Colonic mucosa (tissue), 4 donors: ENCODE measurements around the gene USH1C. TPM values are rescaled to one million over a fixed set of nuclear protein-coding genes. Genes with fewer than 3 reads are reported as not detected.

Experiments used
- DNase-seq: peaks from one replicate; pipeline ENCODE4 v3.0.0-alpha.2; 2020
- H3K27ac ChIP-seq: fragments of 200-600 bp; one replicate; pipeline ENCODE4 v1.8.0; 2021
- H3K27me3 ChIP-seq: fragments of 200-600 bp; one replicate; pipeline ENCODE4 v1.8.0; 2021
- H3K36me3 ChIP-seq: fragments of 200-600 bp; one replicate; pipeline ENCODE4 v1.8.0; 2021
- H3K4me1 ChIP-seq: fragments of 200-600 bp; one replicate; pipeline ENCODE4 v1.8.0; 2021; ENCODE audit warnings: mild to moderate bottlenecking
- H3K4me3 ChIP-seq: fragments of 200-600 bp; one replicate; pipeline ENCODE4 v1.8.0; 2021
- H3K9ac ChIP-seq, 2 donors: one replicate each; pipeline ENCODE4 v1.7.0; 2013; ENCODE audit warnings: control low read depth in 2 of 2, low read depth in 2 of 2, low read length in 2 of 2
- H3K9me3 ChIP-seq: fragments of 200-600 bp; one replicate; pipeline ENCODE4 v1.8.0; 2021
- intact Hi-C: fragments of 100-400 bp; cut with DNase I; formaldehyde crosslinking; loops from one replicate; pipeline ENCODE4 v1.14.1; 2022
- total RNA-seq, 2 donors: library from RNA; stranded (reverse); fragmentation: NEBNext Ultra II Directional in 1 of 2; extraction: Animal tissue kit (Norgen Biotek cat#: 25700) in 1 of 2; gene quantifications; one replicate each; pipeline ENCODE4 v1.2.1, GENCODE V29; 2021
- TF ChIP-seq, protein P1 (sequence below): fragments of 200-600 bp; IDR thresholded peaks from one replicate; pipeline ENCODE4 v1.8.0; 2022; ENCODE audit warnings: antibody characterized with exemption, mild to moderate bottlenecking
- donor health status: healthy.
- donor health status: DM: no; HTN: no; CAD: no.
- donor health status: DM: no; HTN: no; CAD: no.

The USH1C gene
- total RNA-seq, 2 donors from 2014 or later: 143 to 161 TPM

DNA sequence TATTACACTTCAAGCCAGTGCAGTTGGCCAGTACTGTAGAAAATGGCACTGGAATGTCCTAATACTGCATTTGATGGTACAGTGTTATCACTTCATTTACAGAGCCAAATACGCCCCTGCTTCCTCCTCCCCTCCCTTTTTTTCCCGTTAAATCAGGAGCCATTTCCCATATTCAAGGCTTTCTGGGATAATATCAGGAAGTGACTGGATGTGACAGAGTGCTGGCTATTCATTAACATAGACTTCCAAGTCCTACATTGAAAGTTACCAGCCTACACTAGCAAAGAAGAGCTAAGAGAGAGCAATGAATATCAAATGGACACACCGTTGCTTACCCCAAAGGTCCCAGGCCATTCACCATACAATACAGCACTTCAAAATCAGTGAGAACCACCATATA is 35.4 kb downstream of the USH1C start:
- intact Hi-C loops: loop anchor here (10.0 kb wide), 1 partner anchor 274 kb away; no protein-coding TSS in a partner anchor
- DNase-seq: no peak
- H3K27me3 ChIP-seq: no peaks in the 10 kb centered on the region
- no peak overlapping the region for H3K27ac ChIP-seq
- H3K9me3 ChIP-seq: no peaks in the 10 kb centered on the region
- H3K4me1 ChIP-seq: no peaks in the 10 kb centered on the region
- no peak overlapping the region for H3K4me3 ChIP-seq
- no peaks in the 10 kb centered on the region for H3K36me3 ChIP-seq
- H3K9ac ChIP-seq: no peak overlapping the region
- TF ChIP-seq, protein P1, sequence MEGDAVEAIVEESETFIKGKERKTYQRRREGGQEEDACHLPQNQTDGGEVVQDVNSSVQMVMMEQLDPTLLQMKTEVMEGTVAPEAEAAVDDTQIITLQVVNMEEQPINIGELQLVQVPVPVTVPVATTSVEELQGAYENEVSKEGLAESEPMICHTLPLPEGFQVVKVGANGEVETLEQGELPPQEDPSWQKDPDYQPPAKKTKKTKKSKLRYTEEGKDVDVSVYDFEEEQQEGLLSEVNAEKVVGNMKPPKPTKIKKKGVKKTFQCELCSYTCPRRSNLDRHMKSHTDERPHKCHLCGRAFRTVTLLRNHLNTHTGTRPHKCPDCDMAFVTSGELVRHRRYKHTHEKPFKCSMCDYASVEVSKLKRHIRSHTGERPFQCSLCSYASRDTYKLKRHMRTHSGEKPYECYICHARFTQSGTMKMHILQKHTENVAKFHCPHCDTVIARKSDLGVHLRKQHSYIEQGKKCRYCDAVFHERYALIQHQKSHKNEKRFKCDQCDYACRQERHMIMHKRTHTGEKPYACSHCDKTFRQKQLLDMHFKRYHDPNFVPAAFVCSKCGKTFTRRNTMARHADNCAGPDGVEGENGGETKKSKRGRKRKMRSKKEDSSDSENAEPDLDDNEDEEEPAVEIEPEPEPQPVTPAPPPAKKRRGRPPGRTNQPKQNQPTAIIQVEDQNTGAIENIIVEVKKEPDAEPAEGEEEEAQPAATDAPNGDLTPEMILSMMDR: no peak

DNA sequence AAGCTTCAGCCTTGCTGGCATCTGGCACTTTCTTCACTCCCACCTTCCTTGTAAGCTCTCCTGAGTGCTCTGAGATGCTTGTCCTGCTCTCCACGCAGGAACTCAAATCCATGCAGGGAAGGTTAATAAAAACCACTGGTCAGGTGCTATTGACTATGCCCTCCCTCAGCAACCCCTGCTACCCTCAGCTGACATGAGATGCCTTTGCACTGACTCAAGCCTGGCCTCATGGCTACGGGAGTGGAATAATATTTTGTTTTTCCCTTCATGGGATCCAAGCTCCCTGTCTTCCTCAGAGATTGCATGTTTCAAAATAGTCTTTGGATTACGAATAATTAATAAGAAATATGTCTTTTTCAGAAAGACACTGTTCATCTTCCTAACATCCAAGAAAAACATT is 35.9 kb downstream of the USH1C start:
- no peaks in the 10 kb centered on the region for H3K27me3 ChIP-seq
- DNase-seq: no peak
- intact Hi-C loops: loop anchor here (10.0 kb wide), 1 partner anchor 274 kb away; no protein-coding TSS in a partner anchor
- no peak overlapping the region for H3K9ac ChIP-seq
- H3K27ac ChIP-seq: no peak overlapping the region
- H3K36me3 ChIP-seq: no peaks in the 10 kb centered on the region
- H3K4me1 ChIP-seq: no peaks in the 10 kb centered on the region
- H3K4me3 ChIP-seq: no peak overlapping the region
- H3K9me3 ChIP-seq: no peaks in the 10 kb centered on the region
- TF ChIP-seq, protein P1: no peak

DNA sequence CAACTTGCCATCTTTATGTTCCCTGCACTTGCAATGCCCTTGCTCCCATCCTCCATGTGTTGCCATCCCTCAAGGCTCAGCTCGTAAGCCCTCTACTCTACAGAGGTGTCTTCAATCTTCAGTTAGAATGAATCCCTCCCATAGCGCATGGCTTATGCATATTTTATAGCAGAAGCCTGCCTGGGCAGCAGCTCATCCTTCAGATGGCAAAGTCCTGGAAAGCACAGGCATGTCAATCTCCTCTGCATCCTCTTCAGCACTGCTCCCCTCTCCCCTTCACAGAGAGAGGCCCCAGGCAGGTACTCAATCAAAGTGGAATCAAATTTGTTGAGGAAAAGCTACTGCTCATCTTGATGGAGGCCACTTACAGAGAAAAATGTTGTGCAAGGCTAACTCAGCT is 36.4 kb downstream of the USH1C start:
- DNase-seq: no peak
- no peaks in the 10 kb centered on the region for H3K9me3 ChIP-seq
- intact Hi-C loops: loop anchor here (10.0 kb wide), 1 partner anchor 273 kb away; no protein-coding TSS in a partner anchor

DNA sequence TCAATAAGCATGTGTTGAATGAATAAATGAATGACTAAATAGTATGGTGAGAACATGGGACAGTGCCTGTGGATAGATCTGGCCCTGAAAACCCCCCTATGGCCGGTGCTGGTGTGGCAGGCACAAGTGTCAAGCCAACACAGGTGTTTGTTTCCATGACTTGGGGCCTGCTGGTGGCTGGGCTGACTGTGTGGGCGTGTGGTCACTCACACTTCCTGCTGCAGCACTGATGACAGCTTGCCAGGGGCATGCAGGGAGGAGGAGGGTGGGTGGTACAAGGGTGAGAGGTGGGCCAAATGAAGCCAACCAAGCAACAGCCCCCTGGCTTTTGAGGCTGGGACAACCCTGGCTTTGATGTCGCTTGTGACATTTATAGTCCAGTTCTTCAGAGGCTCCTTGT is 37.3 kb downstream of the USH1C start:
- H3K36me3 ChIP-seq: no peaks in the 10 kb centered on the region
- H3K4me1 ChIP-seq: no peaks in the 10 kb centered on the region

More for the DNA sequence above, 36.4 kb downstream of the USH1C start:
- Histone ChIP-seq H3K27me3 (no peaks in the 10 kb centered on the region), H3K27ac (no peak overlapping the region), H3K4me1 (no peaks in the 10 kb centered on the region), H3K9ac (no peak overlapping the region), H3K36me3 (no peaks in the 10 kb centered on the region), H3K4me3 (no peak overlapping the region)
- TF ChIP-seq, protein P1: no peak

DNA sequence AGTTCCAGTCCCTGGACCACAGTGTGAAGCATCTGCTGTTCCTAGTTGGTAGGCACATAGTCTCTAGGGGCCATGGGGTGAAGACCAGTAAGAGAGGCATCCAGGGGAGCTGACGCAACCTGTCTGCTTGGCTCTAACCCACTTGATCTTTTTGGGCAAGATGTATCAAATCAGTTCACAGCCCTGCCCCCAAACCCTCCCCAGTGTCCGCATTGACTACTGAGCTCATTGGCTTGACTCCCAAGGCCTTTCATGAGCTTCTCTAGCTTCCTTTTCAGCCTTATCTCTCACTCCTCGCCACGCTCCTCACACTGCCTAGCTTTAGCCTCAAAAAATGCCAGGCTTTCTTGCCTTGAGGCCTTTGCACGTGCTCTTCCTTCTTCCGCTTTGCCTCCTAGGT is 37.9 kb downstream of the USH1C start:
- H3K4me1 ChIP-seq: no peaks in the 10 kb centered on the region
- TF ChIP-seq, protein P1: no peak
- no peak overlapping the region for H3K9ac ChIP-seq
- DNase-seq: no peak
- no peaks in the 10 kb centered on the region for H3K27me3 ChIP-seq
- H3K9me3 ChIP-seq: no peaks in the 10 kb centered on the region
- no peak overlapping the region for H3K27ac ChIP-seq
- H3K4me3 ChIP-seq: no peak overlapping the region
- intact Hi-C loops: loop anchor here (10.0 kb wide), 1 partner anchor 272 kb away; no protein-coding TSS in a partner anchor
- no peaks in the 10 kb centered on the region for H3K36me3 ChIP-seq

More for the DNA sequence above, 37.3 kb downstream of the USH1C start:
- Histone ChIP-seq H3K4me3 (no peak overlapping the region), H3K9ac (no peak overlapping the region), H3K27ac (no peak overlapping the region), H3K9me3 (no peaks in the 10 kb centered on the region), H3K27me3 (no peaks in the 10 kb centered on the region)
- intact Hi-C loops: loop anchor here (10.0 kb wide), 1 partner anchor 272 kb away; no protein-coding TSS in a partner anchor
- TF ChIP-seq, protein P1: no peak
- no peak for DNase-seq
